Stimulated activated CD8-positive, alpha-beta memory T cell treated with anti-CD3 and anti-CD28 coated beads, Interleukin-4, amount 100 ng/mL, for 1 hour (primary cell): ENCODE results near the gene UBE2S.

Experiments used
- DNase-seq, 2 donors: peaks; one replicate each; pipeline ENCODE4 v3.0.0-alpha.2; 2020; ENCODE audit warnings: low read depth in 2 of 2, low spot score in 1 of 2

UBE2S gene

GRCh38 chr19:55384920-55385723 is 22.5 kb downstream of the UBE2S start:
- peak; percentile 74 to 87 for DNase-seq

GRCh38 chr19:55384131-55384919 is 23.3 kb downstream of the UBE2S start, which contains the start of gene TMEM238:
TMEM238 (minus strand) TSS chr19:55384292; CDS start chr19:55384259, 33 bp downstream.
- DNase-seq = no peak

GRCh38 chr19:55383279-55384130 is 24.1 kb downstream of the UBE2S start:
- DNase-seq = no peak

- no peak for DNase-seq
These were observed 25.0 kb downstream of the UBE2S start for GRCh38 chr19:55382522-55383054.

GRCh38 chr19:55382013-55382412 is 25.6 kb downstream of the UBE2S start:
- no peak for DNase-seq

- no peak for DNase-seq
These were observed 28.4 kb downstream of the UBE2S start for GRCh38 chr19:55379174-55379573.

- DNase-seq = no peak
These were observed 30.0 kb downstream of the UBE2S start for GRCh38 chr19:55377356-55378131.

GRCh38 chr19:55376241-55376933 is 31.2 kb downstream of the UBE2S start, which contains the start of gene TMEM190:
TMEM190 (plus strand) TSS chr19:55376826; CDS start chr19:55376854, 28 bp downstream.
- DNase-seq = no peak

GRCh38 chr19:55373993-55374757 is 33.4 kb downstream of the UBE2S start:
- DNase-seq = no peak

- no peak for DNase-seq
These were observed 34.1 kb downstream of the UBE2S start for GRCh38 chr19:55373306-55373992.

GRCh38 chr19:55372316-55373081 is 35.1 kb downstream of the UBE2S start:
- no peak for DNase-seq

GRCh38 chr19:55370305-55370988 is 37.1 kb downstream of the UBE2S start, which contains the start of gene IL11:
IL11 (minus strand) TSS chr19:55370463; CDS start chr19:55370310, 153 bp downstream.
- no peak for DNase-seq

- DNase-seq = no peak
These were observed 37.8 kb downstream of the UBE2S start for GRCh38 chr19:55369653-55370304.

GRCh38 chr19:55368701-55369563 is 38.7 kb downstream of the UBE2S start:
- DNase-seq = no peak

GRCh38 chr19:55368106-55368505 is 39.5 kb downstream of the UBE2S start:
- no peak for DNase-seq
